Immature natural killer cell (primary cell): ENCODE measurements around the gene GAA. TPM values are rescaled to one million over a fixed set of nuclear protein-coding genes. Genes with fewer than 3 reads are reported as not detected.

Experiments
- DNase-seq, 3 donors: peaks; one replicate each; pipeline ENCODE4 v3.0.0; 2022; ENCODE audit warnings: mixed read lengths in 1 of 3
- H3K27ac Mint-ChIP-seq, 6 donors: one replicate each; pipeline ENCODE4 v1.8.0; 2020; ENCODE audit warnings: mixed read lengths in 6 of 6, mild to moderate bottlenecking in 5 of 6, inconsistent platforms in 4 of 6, moderate library complexity in 3 of 6
- H3K27me3 Mint-ChIP-seq, 3 donors: one replicate each; pipeline ENCODE4 v1.8.0; 2020 to 2021; ENCODE audit warnings: low read depth in 3 of 3, mild to moderate bottlenecking in 3 of 3, mixed read lengths in 3 of 3, moderate library complexity in 3 of 3, inconsistent platforms in 1 of 3
- H3K36me3 Mint-ChIP-seq, 3 donors: one replicate each; pipeline ENCODE4 v1.8.0; 2020; ENCODE audit warnings: mixed read lengths in 3 of 3, inconsistent platforms in 2 of 3, mild to moderate bottlenecking in 2 of 3
- H3K4me1 Mint-ChIP-seq, 2 donors: one replicate each; pipeline ENCODE4 v1.8.0; 2020; ENCODE audit warnings: inconsistent platforms in 2 of 2, mild to moderate bottlenecking in 2 of 2, mixed read lengths in 2 of 2, moderate library complexity in 1 of 2
- H3K4me3 Mint-ChIP-seq, 5 donors: one replicate each; pipeline ENCODE4 v1.8.0; 2020; ENCODE audit warnings: mild to moderate bottlenecking in 5 of 5, mixed read lengths in 5 of 5, inconsistent platforms in 3 of 5, moderate library complexity in 3 of 5
- H3K9me3 Mint-ChIP-seq, 6 donors: one replicate each; pipeline ENCODE4 v1.8.0; 2020; ENCODE audit warnings: mild to moderate bottlenecking in 6 of 6, mixed read lengths in 6 of 6, inconsistent platforms in 4 of 6, moderate library complexity in 3 of 6
- polyA plus RNA-seq, 3 donors: library from polyadenylated mRNA; unstranded; fragments of 300-500 nt; fragmentation: Illumina TruSeq; gene quantifications; one replicate each; pipeline ENCODE4 v1.2.3, GENCODE V29; 2021

Gene GAA
- polyA plus RNA-seq, 3 donors from 2014 or later = 14.7 to 20.0 (median 15.4) TPM

DNA sequence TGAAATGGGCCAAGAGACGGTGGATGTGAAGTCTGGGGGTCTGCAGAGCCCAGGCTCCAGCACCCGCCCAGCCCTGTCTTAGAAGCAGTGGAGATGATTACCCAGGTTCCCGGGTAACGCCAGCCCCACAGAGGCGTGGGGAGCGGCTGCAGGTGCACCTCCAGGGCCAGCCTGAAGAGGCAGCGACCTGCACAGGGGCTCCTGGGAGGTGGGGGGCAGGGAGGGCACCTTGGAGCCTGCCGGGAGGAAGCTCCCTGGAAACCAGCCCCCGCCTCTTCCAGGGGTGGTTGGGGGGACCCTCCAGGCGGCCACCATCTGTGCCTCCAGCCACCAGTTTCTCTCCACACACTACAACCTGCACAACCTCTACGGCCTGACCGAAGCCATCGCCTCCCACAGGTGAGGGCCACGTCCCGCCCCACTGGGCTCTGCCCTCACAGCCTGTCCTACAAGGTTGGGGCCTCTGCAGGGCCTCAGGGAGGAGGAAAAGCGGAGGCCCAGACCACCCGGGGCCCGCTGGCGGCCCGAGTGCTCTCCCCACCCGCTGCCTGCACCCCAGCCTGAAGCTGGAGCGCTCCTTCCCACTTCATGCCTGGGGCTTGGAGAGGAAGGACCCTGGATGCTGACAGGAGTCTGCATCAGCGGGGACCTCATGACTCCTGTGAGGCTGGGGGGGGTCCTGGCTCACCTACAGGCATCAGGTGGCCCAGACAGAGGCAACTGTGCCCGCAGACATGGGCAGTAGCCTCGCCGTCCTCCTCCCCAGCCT lies 10.5 kb downstream of the GAA start:
- no peaks in the 10 kb centered on the region for H3K4me1 Mint-ChIP-seq
- no peaks in the 10 kb centered on the region for H3K9me3 Mint-ChIP-seq
- H3K27me3 Mint-ChIP-seq = peaks cover 0 to 3% (median 1%) of the 10 kb centered on the region in 3 donors
- no peak for DNase-seq
- H3K27ac Mint-ChIP-seq = peak overlapping the region in 1 of 6 donors; percentile 25
- H3K36me3 Mint-ChIP-seq = peaks cover 0 to 3% (median 0%) of the 10 kb centered on the region in 3 donors
- no peak overlapping the region for H3K4me3 Mint-ChIP-seq

DNA sequence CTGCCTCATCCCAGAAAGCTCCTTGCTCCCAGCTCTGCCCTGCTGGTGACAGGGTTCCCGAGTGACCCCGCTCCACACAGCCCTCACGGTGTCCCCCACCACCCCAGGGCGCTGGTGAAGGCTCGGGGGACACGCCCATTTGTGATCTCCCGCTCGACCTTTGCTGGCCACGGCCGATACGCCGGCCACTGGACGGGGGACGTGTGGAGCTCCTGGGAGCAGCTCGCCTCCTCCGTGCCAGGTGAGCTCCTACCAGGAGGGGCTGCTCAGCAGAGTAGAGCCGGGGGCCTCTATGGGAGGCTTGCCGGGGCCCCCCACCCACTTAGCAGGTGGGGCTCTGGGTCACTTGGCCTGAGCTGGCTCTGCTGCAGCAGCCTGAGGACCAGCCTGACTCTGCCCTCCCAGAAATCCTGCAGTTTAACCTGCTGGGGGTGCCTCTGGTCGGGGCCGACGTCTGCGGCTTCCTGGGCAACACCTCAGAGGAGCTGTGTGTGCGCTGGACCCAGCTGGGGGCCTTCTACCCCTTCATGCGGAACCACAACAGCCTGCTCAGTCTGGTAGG lies 11.2 kb downstream of the GAA start:
- peaks cover 0 to 3% (median 0%) of the 10 kb centered on the region in 3 donors for H3K36me3 Mint-ChIP-seq
- no peaks in the 10 kb centered on the region for H3K9me3 Mint-ChIP-seq
- H3K27me3 Mint-ChIP-seq = peaks cover 1 to 3% (median 1%) of the 10 kb centered on the region in 3 donors
- no peak overlapping the region for H3K27ac Mint-ChIP-seq
- no peaks in the 10 kb centered on the region for H3K4me1 Mint-ChIP-seq
- no peak overlapping the region for H3K4me3 Mint-ChIP-seq
- DNase-seq = no peak

DNA sequence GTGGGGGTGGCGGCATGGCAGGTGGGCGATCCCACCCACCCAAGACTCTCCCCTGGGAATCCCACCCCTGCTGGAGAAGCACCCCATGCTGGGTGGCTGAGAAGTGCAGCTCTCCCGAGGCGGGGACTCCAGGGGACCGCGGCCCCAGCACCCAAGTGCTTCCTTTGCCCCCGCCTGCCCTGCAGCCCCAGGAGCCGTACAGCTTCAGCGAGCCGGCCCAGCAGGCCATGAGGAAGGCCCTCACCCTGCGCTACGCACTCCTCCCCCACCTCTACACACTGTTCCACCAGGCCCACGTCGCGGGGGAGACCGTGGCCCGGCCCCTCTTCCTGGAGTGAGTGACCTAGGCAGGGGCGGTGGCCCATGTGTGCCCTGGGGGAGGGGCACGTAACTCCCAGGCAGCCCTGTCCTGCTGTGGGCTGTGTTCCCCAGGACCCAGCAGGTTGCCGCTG lies 11.7 kb downstream of the GAA start:
- Mint-ChIP-seq H3K9me3 (no peaks in the 10 kb centered on the region), H3K27me3 (peaks cover 1 to 3% (median 1%) of the 10 kb centered on the region in 3 donors), H3K4me1 (no peaks in the 10 kb centered on the region), H3K36me3 (peaks cover 0 to 3% (median 0%) of the 10 kb centered on the region in 3 donors), H3K4me3 (no peak overlapping the region), H3K27ac (no peak overlapping the region)
- no peak for DNase-seq

DNA sequence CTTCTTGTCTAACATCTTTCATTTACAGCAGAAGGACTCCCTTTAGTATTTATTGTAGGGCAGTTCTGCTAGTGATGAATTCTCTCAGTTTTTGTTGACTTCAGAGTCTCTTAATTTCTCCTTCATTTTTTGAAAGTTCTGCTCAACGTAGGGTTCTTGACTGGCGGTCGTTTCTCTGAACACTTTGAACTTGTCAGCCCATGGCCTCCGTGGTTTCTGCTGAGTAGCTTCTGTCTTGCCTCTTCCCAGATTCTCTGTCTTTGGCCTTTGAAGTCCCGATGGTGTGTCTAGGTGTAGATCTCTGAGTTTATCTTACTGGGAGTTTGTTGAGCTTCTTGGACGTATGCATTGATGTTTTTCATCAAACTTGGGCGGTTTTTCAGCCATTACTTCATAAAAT lies 13.4 kb downstream of the GAA start:
- DNase-seq = no peak
- H3K27ac Mint-ChIP-seq = no peak overlapping the region
- H3K4me1 Mint-ChIP-seq = no peaks in the 10 kb centered on the region
- H3K27me3 Mint-ChIP-seq = peaks cover 1 to 3% (median 1%) of the 10 kb centered on the region in 3 donors
- H3K9me3 Mint-ChIP-seq = no peaks in the 10 kb centered on the region
- no peak overlapping the region for H3K4me3 Mint-ChIP-seq
- peaks cover 0 to 3% (median 0%) of the 10 kb centered on the region in 3 donors for H3K36me3 Mint-ChIP-seq

DNA sequence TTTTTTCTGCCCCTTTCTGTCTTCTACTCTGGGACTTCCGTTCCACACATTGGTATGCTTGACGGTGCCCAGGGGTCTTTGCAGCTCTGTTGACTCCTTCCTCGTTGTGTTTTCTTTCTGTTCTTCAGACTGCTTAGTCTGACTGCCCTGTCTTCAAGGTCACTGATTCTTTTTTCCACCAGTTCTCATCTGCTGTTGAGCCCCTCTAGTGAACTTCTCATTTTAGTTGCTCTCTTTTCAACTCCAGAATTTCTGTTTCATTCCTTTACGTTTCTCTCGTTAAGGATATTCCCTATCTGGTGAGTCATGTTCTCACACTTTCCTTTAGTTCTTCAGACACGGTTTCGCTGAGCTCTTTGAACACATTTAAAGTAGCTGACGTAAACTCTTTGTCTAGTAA lies 13.8 kb downstream of the GAA start:
- Mint-ChIP-seq H3K4me1 (no peaks in the 10 kb centered on the region), H3K4me3 (no peak overlapping the region), H3K9me3 (no peaks in the 10 kb centered on the region), H3K27ac (no peak overlapping the region), H3K36me3 (peaks cover 0 to 3% (median 0%) of the 10 kb centered on the region in 3 donors), H3K27me3 (peaks cover 1 to 3% (median 1%) of the 10 kb centered on the region in 3 donors)
- no peak for DNase-seq

DNA sequence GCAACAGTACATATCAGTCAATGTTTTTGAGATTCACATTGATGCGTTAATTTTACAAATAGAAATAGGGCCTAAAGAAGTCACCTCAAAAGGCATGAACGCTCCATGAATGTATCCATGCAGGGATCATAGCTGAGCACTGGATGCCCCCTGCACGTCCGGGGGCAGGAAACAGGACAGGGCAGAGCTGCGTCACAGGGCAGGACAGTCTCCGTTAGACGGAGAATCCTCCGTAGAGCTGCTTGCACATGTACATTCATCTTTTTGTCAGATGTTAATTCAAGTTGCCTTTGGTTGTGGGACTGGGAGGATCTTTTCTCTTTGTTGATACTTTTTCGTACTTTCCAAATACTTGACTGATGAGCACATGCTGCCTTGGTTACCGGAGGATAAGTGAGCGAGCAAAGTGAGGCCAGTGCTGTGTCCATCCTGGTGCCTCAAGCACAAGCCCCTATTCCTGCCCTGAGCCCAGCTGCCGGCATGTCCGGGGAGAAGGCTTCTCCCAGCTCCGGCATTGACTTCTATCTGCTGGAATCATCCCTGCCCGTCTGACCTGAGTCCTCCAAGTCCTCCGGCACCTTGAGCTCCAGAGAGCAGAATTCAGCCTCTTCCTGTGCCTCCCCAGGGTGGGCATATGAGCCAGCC lies 15.0 kb downstream of the GAA start:
- peaks cover 0 to 3% (median 0%) of the 10 kb centered on the region in 3 donors for H3K36me3 Mint-ChIP-seq
- H3K4me3 Mint-ChIP-seq = no peak overlapping the region
- H3K4me1 Mint-ChIP-seq = no peaks in the 10 kb centered on the region
- H3K9me3 Mint-ChIP-seq = no peaks in the 10 kb centered on the region
- no peak for DNase-seq
- H3K27me3 Mint-ChIP-seq = peaks cover 0 to 1% (median 1%) of the 10 kb centered on the region in 3 donors
- no peak overlapping the region for H3K27ac Mint-ChIP-seq

DNA sequence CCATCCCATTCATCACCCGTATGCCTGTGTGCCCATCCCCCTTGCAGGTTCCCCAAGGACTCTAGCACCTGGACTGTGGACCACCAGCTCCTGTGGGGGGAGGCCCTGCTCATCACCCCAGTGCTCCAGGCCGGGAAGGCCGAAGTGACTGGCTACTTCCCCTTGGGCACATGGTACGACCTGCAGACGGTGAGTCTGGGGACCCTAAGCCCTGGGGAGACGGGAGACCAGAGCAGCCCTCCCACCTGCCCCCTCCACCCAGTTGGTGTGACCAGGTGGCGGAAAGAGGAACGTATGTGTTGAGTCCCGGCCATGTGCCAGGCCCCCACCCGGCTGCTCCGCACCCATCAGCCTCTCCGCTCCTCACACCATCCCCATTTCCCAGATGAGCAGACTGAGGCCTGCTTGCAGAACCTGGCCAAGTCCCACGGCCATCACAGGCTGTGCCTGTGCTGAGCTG lies 15.6 kb downstream of the GAA start:
- peaks cover 0 to 2% (median 1%) of the 10 kb centered on the region in 3 donors for H3K27me3 Mint-ChIP-seq
- no peaks in the 10 kb centered on the region for H3K4me1 Mint-ChIP-seq
- no peak for DNase-seq
- no peak overlapping the region for H3K4me3 Mint-ChIP-seq
- peaks cover 0 to 3% (median 0%) of the 10 kb centered on the region in 3 donors for H3K36me3 Mint-ChIP-seq
- H3K9me3 Mint-ChIP-seq = no peaks in the 10 kb centered on the region
- no peak overlapping the region for H3K27ac Mint-ChIP-seq

DNA sequence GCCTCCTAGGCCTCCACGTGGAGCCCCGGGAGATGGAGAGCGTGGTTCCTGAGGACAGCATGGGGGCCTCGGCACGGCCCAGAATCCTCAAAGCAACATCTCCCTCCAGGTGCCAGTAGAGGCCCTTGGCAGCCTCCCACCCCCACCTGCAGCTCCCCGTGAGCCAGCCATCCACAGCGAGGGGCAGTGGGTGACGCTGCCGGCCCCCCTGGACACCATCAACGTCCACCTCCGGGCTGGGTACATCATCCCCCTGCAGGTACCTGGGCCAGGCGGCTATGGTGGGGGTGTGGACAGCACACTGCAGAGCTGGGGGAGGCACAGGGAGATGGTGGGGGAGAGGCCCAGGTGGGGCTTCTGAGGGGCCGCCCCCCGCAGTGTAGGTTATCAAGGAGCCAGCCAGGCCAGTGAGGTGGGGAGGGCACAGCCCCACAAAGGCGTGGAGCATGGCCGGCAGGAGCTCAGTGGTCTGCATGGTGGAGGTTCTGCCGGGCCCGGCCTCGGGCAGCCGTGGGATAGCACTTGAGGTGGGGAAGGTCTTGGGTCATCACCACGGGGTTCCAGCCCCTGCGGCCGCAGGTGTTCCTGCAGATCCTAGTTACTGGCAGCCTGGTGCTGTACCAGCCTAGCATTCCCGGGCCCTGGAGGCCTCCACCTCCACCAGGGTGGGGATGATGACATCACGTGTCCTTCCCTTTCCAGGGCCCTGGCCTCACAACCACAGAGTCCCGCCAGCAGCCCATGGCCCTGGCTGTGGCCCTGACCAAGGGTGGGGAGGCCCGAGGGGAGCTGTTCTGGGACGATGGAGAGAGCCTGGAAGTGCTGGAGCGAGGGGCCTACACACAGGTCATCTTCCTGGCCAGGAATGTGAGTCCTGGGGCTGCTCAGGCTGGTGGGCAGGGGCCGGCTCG lies 16.4 kb downstream of the GAA start:
- H3K9me3 Mint-ChIP-seq = no peaks in the 10 kb centered on the region
- no peak overlapping the region for H3K4me3 Mint-ChIP-seq
- H3K36me3 Mint-ChIP-seq = peaks cover 0 to 3% (median 0%) of the 10 kb centered on the region in 3 donors
- H3K27ac Mint-ChIP-seq = no peak overlapping the region
- H3K4me1 Mint-ChIP-seq = no peaks in the 10 kb centered on the region
- DNase-seq = no peak
- peaks cover 0 to 3% (median 1%) of the 10 kb centered on the region in 3 donors for H3K27me3 Mint-ChIP-seq

DNA sequence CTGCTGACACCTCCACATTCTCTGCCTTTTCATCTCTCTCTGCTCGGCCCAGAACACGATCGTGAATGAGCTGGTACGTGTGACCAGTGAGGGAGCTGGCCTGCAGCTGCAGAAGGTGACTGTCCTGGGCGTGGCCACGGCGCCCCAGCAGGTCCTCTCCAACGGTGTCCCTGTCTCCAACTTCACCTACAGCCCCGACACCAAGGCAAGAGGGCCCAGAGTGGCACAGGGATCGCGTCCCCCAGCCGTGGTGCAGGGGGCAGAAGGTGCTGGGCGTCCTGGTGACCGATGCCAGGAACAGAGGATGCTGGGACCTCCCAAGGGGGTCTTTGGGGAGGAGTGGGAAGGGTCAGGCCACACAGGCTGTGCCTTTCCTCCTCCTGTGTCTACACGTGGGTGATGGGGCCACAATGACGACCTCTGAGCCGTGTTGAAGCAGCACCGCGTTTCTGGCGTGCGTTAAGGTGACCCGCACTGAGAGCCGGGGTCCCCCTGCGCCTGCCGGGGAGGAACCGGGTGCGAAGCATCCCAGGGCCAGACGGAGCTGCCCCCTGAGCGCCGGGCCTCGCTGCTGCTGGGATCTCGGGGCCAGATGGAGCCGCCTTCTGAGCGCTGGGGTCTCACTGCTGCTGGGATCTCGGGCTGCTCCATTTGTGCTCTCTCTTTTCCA lies 17.4 kb downstream of the GAA start:
- no peak for DNase-seq
- no peak overlapping the region for H3K4me3 Mint-ChIP-seq
- H3K4me1 Mint-ChIP-seq = no peaks in the 10 kb centered on the region
- peaks cover 0 to 3% (median 0%) of the 10 kb centered on the region in 3 donors for H3K36me3 Mint-ChIP-seq
- no peak overlapping the region for H3K27ac Mint-ChIP-seq
- H3K9me3 Mint-ChIP-seq = no peaks in the 10 kb centered on the region
- peaks cover 0 to 3% (median 1%) of the 10 kb centered on the region in 3 donors for H3K27me3 Mint-ChIP-seq

DNA sequence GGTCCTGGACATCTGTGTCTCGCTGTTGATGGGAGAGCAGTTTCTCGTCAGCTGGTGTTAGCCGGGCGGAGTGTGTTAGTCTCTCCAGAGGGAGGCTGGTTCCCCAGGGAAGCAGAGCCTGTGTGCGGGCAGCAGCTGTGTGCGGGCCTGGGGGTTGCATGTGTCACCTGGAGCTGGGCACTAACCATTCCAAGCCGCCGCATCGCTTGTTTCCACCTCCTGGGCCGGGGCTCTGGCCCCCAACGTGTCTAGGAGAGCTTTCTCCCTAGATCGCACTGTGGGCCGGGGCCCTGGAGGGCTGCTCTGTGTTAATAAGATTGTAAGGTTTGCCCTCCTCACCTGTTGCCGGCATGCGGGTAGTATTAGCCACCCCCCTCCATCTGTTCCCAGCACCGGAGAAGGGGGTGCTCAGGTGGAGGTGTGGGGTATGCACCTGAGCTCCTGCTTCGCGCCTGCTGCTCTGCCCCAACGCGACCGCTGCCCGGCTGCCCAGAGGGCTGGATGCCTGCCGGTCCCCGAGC lies 17.9 kb downstream of the GAA start:
- no peak overlapping the region for H3K4me3 Mint-ChIP-seq
- peaks cover 0 to 3% (median 1%) of the 10 kb centered on the region in 3 donors for H3K27me3 Mint-ChIP-seq
- no peak for DNase-seq
- no peak overlapping the region for H3K27ac Mint-ChIP-seq
- no peaks in the 10 kb centered on the region for H3K9me3 Mint-ChIP-seq
- no peaks in the 10 kb centered on the region for H3K4me1 Mint-ChIP-seq
- peaks cover 0 to 3% (median 0%) of the 10 kb centered on the region in 3 donors for H3K36me3 Mint-ChIP-seq

DNA sequence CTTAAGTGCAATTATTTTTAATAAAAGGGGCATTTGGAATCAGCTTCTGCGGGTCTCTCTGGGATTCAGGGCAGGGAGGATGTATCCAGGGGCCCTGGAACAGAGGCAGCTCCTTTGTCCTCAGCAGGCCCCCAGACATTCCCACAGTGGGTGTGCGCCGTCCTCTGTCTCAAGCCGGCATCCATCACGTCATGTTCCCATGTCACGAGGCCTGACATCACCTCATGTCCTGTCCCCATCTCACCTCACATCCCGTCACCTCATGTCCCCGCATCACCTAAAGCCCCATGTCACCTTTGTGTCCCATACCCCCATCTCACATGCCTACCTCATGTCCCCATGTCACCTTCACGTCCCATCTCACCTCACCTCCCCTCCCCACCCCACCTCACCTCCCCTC lies 18.5 kb downstream of the GAA start:
- peaks cover 0 to 3% (median 0%) of the 10 kb centered on the region in 3 donors for H3K36me3 Mint-ChIP-seq
- H3K27ac Mint-ChIP-seq = no peak overlapping the region
- no peaks in the 10 kb centered on the region for H3K9me3 Mint-ChIP-seq
- no peaks in the 10 kb centered on the region for H3K4me1 Mint-ChIP-seq
- no peak overlapping the region for H3K4me3 Mint-ChIP-seq
- H3K27me3 Mint-ChIP-seq = peaks cover 0 to 3% (median 1%) of the 10 kb centered on the region in 3 donors
- DNase-seq = no peak

DNA sequence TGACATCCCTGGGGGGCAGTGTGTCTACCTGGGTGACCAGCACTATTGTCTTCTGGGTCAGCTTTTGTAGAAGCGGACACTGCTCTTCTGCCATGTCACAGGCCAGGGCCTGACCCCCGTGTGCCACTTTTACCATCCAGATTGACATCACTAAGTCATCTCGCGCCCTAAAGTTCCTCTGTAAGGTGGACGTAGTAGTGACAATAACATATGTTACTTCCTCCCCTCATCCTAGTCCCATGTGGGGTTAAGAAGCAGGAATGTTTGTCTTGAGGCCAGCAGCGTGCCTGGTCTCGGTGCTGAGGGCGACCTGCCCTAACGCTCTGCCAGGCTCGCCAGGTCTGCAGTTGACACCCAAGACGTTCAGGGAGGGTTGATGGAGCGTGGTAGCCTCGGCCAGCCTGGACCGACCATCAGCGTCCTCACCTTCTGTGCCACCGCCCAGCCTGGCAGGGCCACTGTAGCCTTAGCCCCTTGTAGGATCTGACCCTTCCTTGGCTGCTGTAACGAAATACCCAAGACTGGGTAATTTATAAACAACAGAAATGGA lies 20.7 kb downstream of the GAA start:
- H3K9me3 Mint-ChIP-seq = no peaks in the 10 kb centered on the region
- peaks cover 0 to 3% (median 2%) of the 10 kb centered on the region in 3 donors for H3K27me3 Mint-ChIP-seq
- H3K4me1 Mint-ChIP-seq = no peaks in the 10 kb centered on the region
- no peak overlapping the region for H3K4me3 Mint-ChIP-seq
- H3K27ac Mint-ChIP-seq = no peak overlapping the region
- no peaks in the 10 kb centered on the region for H3K36me3 Mint-ChIP-seq
- DNase-seq = no peak
